GM12891 (cell line): ENCODE results near the gene METTL18.
"Not testable (repeated sequence)": the region's sequence is repeated elsewhere in the genome, so short reads cannot be mapped to it uniquely, and the experiment has no call there.

Source experiments
- DNase-seq: peaks from one replicate; pipeline ENCODE4 v3.0.0; 2011; ENCODE audit warnings: low spot score; ENCODE audit not compliant: insufficient read length
- FAIRE-seq: peaks from 2 replicates; lab custom pipeline; 2011; peaks lifted over from hg19 to GRCh38; lab: Jason Lieb, UNC
- PAX5 ChIP-seq: IDR thresholded peaks from 2 replicates; pipeline ENCODE4 v1.6.1; 2011; ENCODE audit warnings: low read length, moderate library complexity, mild to moderate bottlenecking; ENCODE audit not compliant: insufficient read depth, severe bottlenecking
- POLR2A ChIP-seq: IDR thresholded peaks from 2 replicates; pipeline ENCODE4 v1.6.1; 2011; ENCODE audit warnings: low read depth, low read length, control low read depth
- POLR2AphosphoS5 ChIP-seq: IDR thresholded peaks from 2 replicates; pipeline ENCODE4 v1.6.1; 2011; ENCODE audit warnings: low read depth, low read length, control low read depth
- POU2F2 ChIP-seq: IDR thresholded peaks from 2 replicates; pipeline ENCODE4 v1.6.1; 2011; ENCODE audit warnings: low read depth, mild to moderate bottlenecking, control low read depth, low read length, moderate library complexity
- SPI1 ChIP-seq: IDR thresholded peaks from 2 replicates; pipeline ENCODE4 v1.6.1; 2011; ENCODE audit warnings: low read depth, low read length, control low read depth
- TAF1 ChIP-seq: IDR thresholded peaks from 2 replicates; pipeline ENCODE4 v1.6.1; 2011; ENCODE audit warnings: low read depth, low read length, control low read depth

The METTL18 gene

GRCh38 chr1:169814265-169814664, 19.6 kb upstream of the METTL18 start:
- TF ChIP-seq POLR2A (no peak), PAX5 (no peak), POU2F2 (no peak), SPI1 (no peak), POLR2AphosphoS5 (no peak), TAF1 (no peak)
- DNase-seq, result no peak

GRCh38 chr1:169812131-169812530, 17.4 kb upstream of the METTL18 start:
- no peak for FAIRE-seq
- TF ChIP-seq POU2F2 (no peak), PAX5 (no peak), POLR2AphosphoS5 (no peak), POLR2A (no peak), TAF1 (no peak), SPI1 (no peak)
- no peak for DNase-seq

More at GRCh38 chr1:169814265-169814664, 19.6 kb upstream of the METTL18 start:
- FAIRE-seq, result no peak

GRCh38 chr1:169811418-169812035, 16.8 kb upstream of the METTL18 start:
- not testable (repeated sequence) for DNase-seq, FAIRE-seq

GRCh38 chr1:169809370-169810095, 14.8 kb upstream of the METTL18 start:
- no peak for DNase-seq
- TF ChIP-seq POLR2A (no peak), PAX5 (no peak), SPI1 (no peak), POU2F2 (no peak), POLR2AphosphoS5 (no peak), TAF1 (no peak)
- no peak for FAIRE-seq

- FAIRE-seq, result no peak
- TF ChIP-seq POLR2AphosphoS5, result no peak
- no peak for TF ChIP-seq SPI1
- TF ChIP-seq TAF1, result no peak
- TF ChIP-seq PAX5, result no peak
- TF ChIP-seq POLR2A, result no peak
- no peak for TF ChIP-seq POU2F2
These were observed 10.2 kb upstream of the METTL18 start for GRCh38 chr1:169804941-169805340.

GRCh38 chr1:169802888-169803287, 8.2 kb upstream of the METTL18 start:
- no peak for FAIRE-seq
- DNase-seq, result no peak
- TF ChIP-seq PAX5 (no peak), SPI1 (peak; percentile 37; the same call in 1 of the 2 replicates)

More at GRCh38 chr1:169804941-169805340, 10.2 kb upstream of the METTL18 start:
- no peak for DNase-seq

- FAIRE-seq, result no peak
- TF ChIP-seq POLR2AphosphoS5, result no peak
- TF ChIP-seq POLR2A, result no peak
- TF ChIP-seq TAF1, result no peak
- no peak for TF ChIP-seq PAX5
- no peak for TF ChIP-seq POU2F2
- TF ChIP-seq SPI1, result no peak
- no peak for DNase-seq
These were observed 2.6 kb upstream of the METTL18 start for GRCh38 chr1:169797281-169797680.

GRCh38 chr1:169796274-169796810, 1.6 kb upstream of the METTL18 start:
- DNase-seq, result no peak
- FAIRE-seq, result no peak
- no peak for TF ChIP-seq PAX5
- no peak for TF ChIP-seq POLR2AphosphoS5
- TF ChIP-seq SPI1, result no peak
- TF ChIP-seq TAF1, result no peak
- TF ChIP-seq POLR2A, result no peak
- TF ChIP-seq POU2F2, result no peak

GRCh38 chr1:169795687-169796086, 980 bp upstream of the METTL18 start:
- DNase-seq (no peak), FAIRE-seq (no peak)
- no peak for TF ChIP-seq SPI1
- no peak for TF ChIP-seq POLR2A
- TF ChIP-seq TAF1, result no peak
- TF ChIP-seq POLR2AphosphoS5, result no peak
- no peak for TF ChIP-seq POU2F2
- TF ChIP-seq PAX5, result no peak

- no peak for DNase-seq
- FAIRE-seq, result no peak
- no peak for TF ChIP-seq PAX5
- no peak for TF ChIP-seq POU2F2
- TF ChIP-seq POLR2AphosphoS5, result no peak
- TF ChIP-seq TAF1, result no peak
These were observed 977 bp downstream of the METTL18 start for GRCh38 chr1:169793730-169794129.
